Epidermal melanocyte (primary cell): Measurements from ENCODE around the gene PPP2R5D.
"Not testable (repeated sequence)": the region's sequence is repeated elsewhere in the genome, so short reads cannot be mapped to it uniquely, and the experiment has no call there.

Experiments used
- DNase-seq: peaks from one replicate; pipeline ENCODE4 v3.0.0; 2011; ENCODE audit warnings: low spot score; ENCODE audit not compliant: insufficient read length

Gene PPP2R5D

DNA sequence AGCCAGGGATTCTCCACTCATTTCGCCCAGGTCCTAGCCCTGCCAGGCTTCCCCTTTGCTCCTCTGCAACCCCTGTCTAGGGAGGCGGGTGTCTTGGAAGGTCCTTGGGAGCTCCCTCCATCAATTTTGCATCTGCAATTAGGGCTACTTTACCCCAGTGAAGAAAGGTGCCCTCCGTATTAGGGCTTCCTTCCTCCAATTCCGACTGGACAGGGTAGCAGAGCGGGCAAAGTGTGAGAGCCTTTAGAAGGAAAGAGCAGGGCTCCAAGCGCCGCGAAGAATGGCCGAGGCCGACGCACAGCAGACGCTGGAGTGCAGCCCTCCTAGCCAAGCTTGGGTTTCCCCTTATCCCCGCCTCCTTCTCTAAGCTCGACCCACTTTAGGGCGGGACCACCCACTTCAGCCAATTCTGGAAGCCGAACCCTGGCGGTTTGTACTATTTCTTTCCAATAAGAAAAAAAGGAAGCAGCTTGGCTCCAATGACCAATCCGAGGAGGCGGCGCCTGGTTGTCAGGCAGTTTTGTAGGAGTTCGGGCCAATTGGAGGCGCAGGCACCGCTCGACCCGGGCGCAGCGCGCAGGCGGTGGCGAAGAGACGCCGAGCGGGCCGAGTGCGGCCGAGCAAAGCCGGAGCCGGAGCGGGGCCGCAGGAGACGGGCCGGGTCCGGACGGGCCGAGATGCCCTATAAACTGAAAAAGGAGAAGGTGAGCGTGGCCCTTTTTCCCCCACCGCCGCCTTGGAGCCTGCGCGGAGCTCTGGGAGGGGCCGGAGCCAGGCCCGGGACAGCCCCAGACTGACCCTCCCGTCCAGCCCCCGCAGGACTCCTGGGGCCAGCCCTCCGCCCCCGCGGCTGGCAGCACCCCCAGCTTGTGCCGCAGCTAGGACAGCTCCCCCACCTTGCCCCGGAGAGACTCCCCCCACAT is at the start of gene PPP2R5D:
Gene PPP2R5D, plus strand, starts transcription at position 570 of the 923 bp plus-strand sequence. Its CDS starts 108 bp downstream, at position 678.
- DNase-seq: peak; percentile 98

DNA sequence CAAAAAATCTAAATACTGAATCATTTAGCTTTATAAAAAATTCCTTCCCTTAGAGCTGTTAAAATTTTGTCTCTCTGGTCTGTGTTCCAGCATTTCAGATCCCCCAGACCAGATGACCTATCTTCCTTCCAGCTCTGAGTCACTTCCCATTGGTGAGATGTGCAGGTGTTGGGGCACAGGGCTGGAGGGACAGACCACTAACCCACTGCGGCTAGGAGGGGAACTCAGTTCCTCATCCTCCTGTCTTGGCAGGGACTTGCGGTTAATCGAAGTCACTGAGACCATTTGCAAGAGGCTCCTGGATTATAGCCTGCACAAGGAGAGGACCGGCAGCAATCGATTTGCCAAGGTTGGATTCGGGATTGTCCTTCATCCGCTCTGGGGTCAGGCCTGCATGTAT is 49.0 kb upstream of the PPP2R5D start:
- no peak for DNase-seq

DNA sequence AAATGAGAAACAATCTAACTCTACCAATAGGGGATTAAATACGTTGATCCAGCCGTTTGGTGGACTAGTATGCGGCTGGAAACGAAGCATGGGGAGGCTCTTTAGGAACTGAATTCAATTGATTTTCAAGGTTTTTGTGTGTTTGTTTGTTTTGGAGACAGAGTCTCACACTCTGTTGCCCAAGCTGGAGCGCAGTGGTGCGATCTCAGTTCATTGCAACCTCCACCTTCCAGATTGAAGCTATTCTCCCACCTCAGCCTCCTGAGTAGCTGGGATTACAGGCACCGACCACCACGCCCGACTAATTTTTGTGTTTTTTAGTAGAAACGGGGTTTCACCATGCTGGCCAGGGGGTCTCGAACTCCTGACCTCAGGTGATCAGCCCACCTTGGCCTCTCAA is 48.0 kb upstream of the PPP2R5D start:
- no peak for DNase-seq

GRCh38 chr6:42937548-42938427 is 46.6 kb upstream of the PPP2R5D start:
- DNase-seq: no peak

DNA sequence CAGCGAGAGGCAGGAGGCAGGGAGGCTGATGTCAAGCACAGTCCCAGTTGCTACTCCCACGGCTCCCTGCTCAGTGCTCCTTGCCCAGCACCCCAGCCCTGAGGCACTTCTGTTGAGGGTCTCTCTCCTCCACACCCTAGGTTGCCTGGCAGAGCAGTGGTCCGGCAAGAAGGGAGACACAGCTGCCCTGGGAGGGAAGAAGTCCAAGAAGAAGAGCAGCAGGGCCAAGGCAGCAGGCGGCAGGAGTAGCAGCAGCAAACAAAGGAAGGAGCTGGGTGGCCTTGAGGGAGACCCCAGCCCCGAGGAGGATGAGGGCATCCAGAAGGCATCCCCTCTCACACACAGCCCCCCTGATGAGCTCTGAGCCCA is 46.0 kb upstream of the PPP2R5D start:
- DNase-seq: no peak

GRCh38 chr6:42938987-42939809 is 45.2 kb upstream of the PPP2R5D start:
- no peak for DNase-seq

- no peak for DNase-seq
These were observed 44.6 kb upstream of the PPP2R5D start for GRCh38 chr6:42939810-42940167.

DNA sequence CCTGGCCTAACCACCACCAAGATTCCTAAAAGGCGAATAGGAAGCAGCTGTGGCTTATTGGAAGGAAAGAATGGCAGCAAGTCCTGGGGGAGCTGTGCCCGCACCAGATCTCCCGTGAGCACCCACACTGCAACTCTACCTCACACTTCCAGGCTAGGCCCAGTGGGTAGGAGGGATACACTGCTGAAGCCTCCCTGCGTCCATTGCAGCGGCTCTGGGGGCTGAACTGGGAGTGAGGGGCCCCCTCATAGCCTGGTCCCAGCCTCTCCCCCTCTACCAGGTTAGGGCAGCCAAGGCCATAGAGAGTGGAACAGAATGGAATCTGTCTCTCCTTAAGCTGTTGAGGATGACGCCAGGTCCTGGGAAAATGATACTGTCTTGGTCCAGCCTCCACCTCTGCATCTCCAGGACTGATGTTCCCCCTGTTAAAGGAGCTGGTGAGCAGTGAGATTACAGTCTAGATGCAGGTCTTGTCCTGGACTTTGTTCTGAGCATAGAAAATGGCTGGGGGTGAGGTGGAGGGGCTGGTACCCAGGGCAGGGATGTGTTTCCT is 43.8 kb upstream of the PPP2R5D start:
- no peak for DNase-seq

DNA sequence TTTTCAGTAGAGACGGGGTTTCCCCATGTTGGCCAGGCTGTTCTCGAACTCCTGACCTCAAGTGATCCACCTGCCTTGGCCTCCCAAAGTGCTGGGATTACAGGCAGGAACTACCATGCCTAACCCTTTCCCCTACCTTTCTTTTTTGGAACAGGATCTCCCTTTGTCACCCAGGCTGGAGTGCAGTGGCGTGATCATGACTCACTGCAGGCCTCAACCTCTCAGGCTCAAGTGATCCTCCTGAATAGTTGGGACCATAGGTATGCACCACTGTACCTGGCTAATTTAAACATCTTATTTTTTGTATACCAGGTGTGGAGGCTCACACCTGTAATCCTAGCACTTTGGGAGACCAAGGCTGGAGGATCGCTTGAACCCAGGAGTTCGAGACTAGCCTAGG is 43.0 kb upstream of the PPP2R5D start:
- DNase-seq: not testable (repeated sequence)

DNA sequence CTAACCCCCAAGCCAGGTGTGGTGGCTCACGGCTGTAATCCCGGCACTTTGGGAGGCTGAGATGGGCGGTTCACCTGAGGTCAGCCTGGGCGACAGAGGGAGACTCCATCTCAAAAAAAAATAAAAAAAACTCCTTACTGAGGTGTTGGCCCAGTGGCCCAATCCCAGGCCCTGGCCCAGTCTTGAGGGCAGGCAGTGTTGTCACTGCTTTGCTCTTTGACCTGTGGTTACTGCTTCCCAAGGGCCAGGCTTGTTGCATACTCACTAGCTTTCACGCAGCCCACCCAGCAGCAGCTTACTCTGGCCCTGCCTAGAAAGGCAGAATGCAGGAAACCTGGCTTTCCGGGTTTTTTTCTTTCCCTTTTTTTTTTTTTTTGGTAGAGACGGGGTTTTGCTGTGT is 41.9 kb upstream of the PPP2R5D start:
- no peak for DNase-seq

DNA sequence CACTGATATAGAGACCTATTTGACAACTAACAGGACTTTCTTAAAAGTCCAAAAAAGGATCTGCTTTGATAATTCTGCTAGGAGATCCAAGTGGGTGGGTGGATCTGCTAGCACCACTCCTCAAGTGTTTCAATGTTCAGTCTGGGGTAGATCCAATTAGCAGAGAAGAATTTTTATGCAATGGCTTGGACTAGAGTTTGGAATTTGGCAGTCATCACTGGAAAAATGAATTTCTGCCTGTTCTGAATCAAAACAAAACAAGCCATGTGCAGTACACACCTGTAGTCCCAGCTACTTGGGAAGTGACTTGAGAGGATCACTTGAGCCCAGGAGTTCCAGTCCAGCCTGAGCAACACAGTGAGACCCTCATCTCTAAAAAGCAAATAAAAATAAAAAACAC is 36.4 kb upstream of the PPP2R5D start:
- DNase-seq: no peak

GRCh38 chr6:42952389-42952788 is 32.0 kb upstream of the PPP2R5D start:
- DNase-seq: no peak

- DNase-seq: not testable (repeated sequence)
These were observed 30.0 kb upstream of the PPP2R5D start for GRCh38 chr6:42954405-42954804.

GRCh38 chr6:42958125-42958524 is 26.2 kb upstream of the PPP2R5D start:
- no peak for DNase-seq

GRCh38 chr6:42959917-42960242 is 24.5 kb upstream of the PPP2R5D start:
- DNase-seq: no peak

DNA sequence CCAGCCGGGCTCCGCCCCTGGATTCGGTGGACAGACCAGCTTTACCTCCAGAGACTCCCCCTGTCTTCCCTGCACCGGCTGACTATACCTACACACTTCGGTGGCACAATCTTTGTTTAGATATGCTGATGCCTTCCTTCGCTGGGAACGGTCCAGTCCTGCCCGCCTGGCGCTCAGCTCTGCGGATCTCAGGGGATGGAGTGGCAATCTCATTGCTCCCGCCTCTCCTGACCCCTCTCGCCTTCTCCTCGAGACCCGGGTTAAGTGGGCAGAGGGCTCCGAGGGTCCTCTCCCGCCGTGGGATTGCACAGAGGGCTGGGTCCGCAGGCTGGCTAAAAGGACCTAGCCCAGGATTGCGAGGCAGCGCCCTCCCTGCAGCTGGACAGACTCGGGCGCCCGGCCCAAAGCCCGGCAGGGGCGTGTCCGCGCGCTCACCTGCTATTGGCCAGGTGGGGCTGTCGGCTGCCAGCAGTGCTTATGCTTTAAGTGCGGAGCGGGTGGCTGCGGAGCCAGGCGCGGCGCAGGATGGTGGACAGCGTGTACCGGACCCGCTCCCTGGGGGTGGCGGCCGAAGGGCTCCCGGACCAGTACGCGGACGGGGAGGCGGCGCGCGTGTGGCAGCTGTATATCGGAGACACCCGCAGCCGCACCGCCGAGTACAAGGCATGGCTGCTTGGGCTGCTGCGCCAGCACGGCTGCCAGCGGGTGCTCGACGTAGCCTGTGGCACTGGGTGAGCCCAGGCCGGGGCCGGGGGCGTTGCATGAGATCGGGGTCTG is 23.9 kb upstream of the PPP2R5D start, which contains the start of gene GNMT:
Gene GNMT, plus strand, starts transcription at position 512 of the 777 bp plus-strand sequence. Its CDS starts 14 bp downstream, at position 526.
- no peak for DNase-seq

DNA sequence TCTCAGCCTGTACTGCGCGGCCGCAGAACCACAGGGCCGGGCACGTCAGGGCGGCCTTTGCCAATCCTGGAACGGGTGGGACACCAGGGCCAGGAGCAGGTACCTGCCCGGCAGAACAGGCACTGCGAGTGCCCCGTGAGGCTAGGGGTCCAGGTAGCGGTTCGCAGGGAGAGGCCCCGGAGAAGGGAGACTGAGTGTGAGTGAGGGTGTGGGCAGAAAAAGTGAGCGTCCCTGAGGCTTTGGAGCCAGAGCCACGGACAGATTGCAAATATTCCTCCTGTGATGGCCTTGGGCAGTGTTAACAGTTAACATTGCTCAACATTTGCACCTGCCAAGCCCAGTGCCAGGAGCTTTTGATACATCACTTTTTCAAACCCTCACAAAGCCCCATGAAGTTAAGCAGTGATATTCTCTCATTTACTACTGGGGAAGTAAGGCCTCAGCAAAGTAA is 23.3 kb upstream of the PPP2R5D start:
- no peak for DNase-seq

- no peak for DNase-seq
These were observed 22.3 kb upstream of the PPP2R5D start for GRCh38 chr6:42962096-42962495.

GRCh38 chr6:42962502-42963178 is 21.7 kb upstream of the PPP2R5D start:
- DNase-seq: no peak
